SK-N-SH (cell line): Measurements from ENCODE around the gene AMY1C. TPM values are rescaled to one million over a fixed set of nuclear protein-coding genes. Genes with fewer than 3 reads are reported as not detected.
"Not testable (repeated sequence)": the region's sequence is repeated elsewhere in the genome, so short reads cannot be mapped to it uniquely, and the experiment has no call there.

Experiments
- CTCF ChIA-PET: fragments of 300-600, 350-600 bp; formaldehyde crosslinking; extraction: SDS; loops from one replicate; lab custom pipeline; 2021; lab: Yijun Ruan, JAX
- POLR2A ChIA-PET: fragments of 350-600 bp; sonication (Branson Sonifier 250); formaldehyde crosslinking; extraction: SDS; loops from one replicate; lab custom pipeline; 2020; ENCODE audit warnings: antibody characterized with exemption, inconsistent platforms; lab: Yijun Ruan, JAX
- DNase-seq: peaks from one replicate; pipeline ENCODE4 v3.0.0; 2012
- H2AFZ ChIP-seq: fragments of 200-600 bp; sonication (generic); 2 replicates; pipeline ENCODE4 v1.8.1; 2016; ENCODE audit warnings: antibody characterized with exemption, mild to moderate bottlenecking, low read depth
- H3F3A ChIP-seq: fragments of 200-600 bp; sonication (generic); replicated peaks from 2 replicates; pipeline ENCODE3; 2016; ENCODE audit warnings: antibody characterized with exemption, mild to moderate bottlenecking; ENCODE audit not compliant: insufficient read depth
- H3K27ac ChIP-seq, 2 experiments: fragments of 200-500 bp in 1 of 2; fragments of 200-600 bp in 1 of 2; sonication (Bioruptor generic) in 1 of 2; sonication (generic), shearing (Covaris generic) in 1 of 2; 2 replicates each; pipeline versions ENCODE4 v1.5.1 to v1.6.1; 2014 to 2016; ENCODE audit warnings: low read depth in 2 of 2, inconsistent platforms in 1 of 2, low read length in 1 of 2, mild to moderate bottlenecking in 1 of 2, mixed read lengths in 1 of 2
- H3K27me3 ChIP-seq: fragments of 200-600 bp; sonication (generic), shearing (Covaris generic); 2 replicates; pipeline ENCODE4 v1.6.1; 2016; ENCODE audit warnings: mixed run types; ENCODE audit not compliant: insufficient read depth
- H3K36me3 ChIP-seq, 2 experiments: fragments of 200-500 bp in 1 of 2; fragments of 200-600 bp in 1 of 2; sonication (Bioruptor generic) in 1 of 2; sonication (generic) in 1 of 2; replicated peaks in 1 of 2; 2 replicates each; pipeline versions ENCODE3 to v1.5.1; 2014 to 2016; ENCODE audit warnings: low read length in 1 of 2, mild to moderate bottlenecking in 1 of 2; ENCODE audit not compliant: insufficient read depth in 2 of 2, control insufficient read depth in 1 of 2
- H3K4me1 ChIP-seq, 2 experiments: fragments of 200-500 bp in 1 of 2; fragments of 200-600 bp in 1 of 2; sonication (Bioruptor generic) in 1 of 2; sonication (generic), shearing (Covaris generic) in 1 of 2; 2 replicates each; pipeline versions ENCODE4 v1.5.1 to v1.6.1; 2014 to 2016; ENCODE audit warnings: low read depth in 1 of 2, low read length in 1 of 2, mixed run types in 1 of 2; ENCODE audit not compliant: insufficient read depth in 2 of 2, control insufficient read depth in 1 of 2
- H3K4me2 ChIP-seq: fragments of 200-600 bp; sonication (generic), shearing (Covaris generic); 2 replicates; pipeline ENCODE4 v1.6.1; 2017; ENCODE audit warnings: mixed run types
- H3K4me3 ChIP-seq, 2 experiments: fragments of 200-500 bp in 1 of 2; fragments of 200-600 bp in 1 of 2; sonication (Bioruptor generic) in 1 of 2; sonication (generic), shearing (Covaris generic) in 1 of 2; 2 replicates each; pipeline versions ENCODE4 v1.5.1 to v1.8.1; 2014 to 2016; ENCODE audit warnings: low read depth in 2 of 2, inconsistent platforms in 1 of 2, low read length in 1 of 2, mild to moderate bottlenecking in 1 of 2, mixed read lengths in 1 of 2, moderate library complexity in 1 of 2
- H3K79me2 ChIP-seq: fragments of 200-600 bp; sonication (generic); 2 replicates; pipeline ENCODE4 v1.8.1; 2017; ENCODE audit warnings: mild to moderate bottlenecking; ENCODE audit not compliant: insufficient read depth
- H3K9ac ChIP-seq: fragments of 200-600 bp; sonication (generic); 2 replicates; pipeline ENCODE4 v1.6.1; 2017; ENCODE audit warnings: mixed run types
- H3K9me2 ChIP-seq: fragments of 200-600 bp; sonication (generic); 2 replicates; pipeline ENCODE4 v1.6.1; 2017; ENCODE audit warnings: mixed run types
- H3K9me3 ChIP-seq: fragments of 200-600 bp; sonication (generic); 2 replicates; pipeline ENCODE4 v1.6.1; 2017; ENCODE audit warnings: mixed run types, mild to moderate bottlenecking, moderate library complexity
- H4K20me1 ChIP-seq: fragments of 200-600 bp; sonication (generic); 2 replicates; pipeline ENCODE4 v1.6.1; 2017; ENCODE audit warnings: mild to moderate bottlenecking, mixed run types; ENCODE audit not compliant: insufficient read depth
- WGBS: methylation state at CpG from one replicate; pipeline ENCODE4 v1.1.6; 2017; ENCODE audit warnings: low lambda C conversion rate; 5-methylcytosine and 5-hydroxymethylcytosine counted together
- polyA plus RNA-seq, 3 experiments: library from polyadenylated mRNA; depleted of rRNA; stranded (reverse); fragments of >200 nt; gene quantifications; 2 replicates each; pipeline ENCODE4 v1.2.3, GENCODE V29; 2012

AMY1C gene
- polyA plus RNA-seq, 1 of the 3 experiments (the other 2 are of a cell fraction): not detected

DNA sequence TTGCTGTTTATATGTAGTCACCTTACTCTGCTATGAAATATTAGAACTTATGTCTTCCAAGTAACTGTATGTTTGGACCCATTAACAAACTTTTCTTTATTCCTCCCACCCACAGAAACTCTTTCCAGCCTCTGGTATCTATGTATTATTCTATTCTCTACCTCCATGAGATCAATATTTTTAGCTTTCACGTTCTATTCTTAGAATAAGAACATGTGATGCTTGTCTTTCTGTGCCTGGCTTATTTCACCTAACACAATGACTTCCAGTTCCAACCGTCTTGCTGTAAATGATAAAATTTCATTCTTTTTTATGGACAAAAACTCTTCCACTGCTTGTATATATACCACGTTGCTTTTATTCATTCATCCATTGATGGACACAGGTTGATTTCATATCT is 14.4 kb upstream of the AMY1C start:
- H3K4me3 ChIP-seq, POLR2A ChIA-PET, H3K27ac ChIP-seq, CTCF ChIA-PET, H3F3A ChIP-seq, H3K27me3 ChIP-seq, H4K20me1 ChIP-seq, H3K36me3 ChIP-seq, H3K4me2 ChIP-seq, H3K9me3 ChIP-seq, H3K79me2 ChIP-seq, H3K9me2 ChIP-seq, DNase-seq, H3K4me1 ChIP-seq, H3K9ac ChIP-seq, H2AFZ ChIP-seq: not testable (repeated sequence)
- WGBS: no CpG with 5 or more reads among the region's 3 CpGs

- H2AFZ ChIP-seq, H3F3A ChIP-seq, H3K9ac ChIP-seq, CTCF ChIA-PET, H3K79me2 ChIP-seq, H4K20me1 ChIP-seq, H3K27ac ChIP-seq, H3K36me3 ChIP-seq, H3K9me2 ChIP-seq, H3K27me3 ChIP-seq, H3K4me2 ChIP-seq, H3K4me1 ChIP-seq, POLR2A ChIA-PET, DNase-seq, H3K9me3 ChIP-seq, H3K4me3 ChIP-seq: not testable (repeated sequence)
- no CpG with 5 or more reads among the region's 3 CpGs for WGBS
These were observed 11.7 kb upstream of the AMY1C start for GRCh38 chr1:103738031-103738430.

GRCh38 chr1:103744449-103744848 is 5.2 kb upstream of the AMY1C start:
- DNase-seq, H3K36me3 ChIP-seq, H3K9ac ChIP-seq, H3K4me2 ChIP-seq, H3K4me1 ChIP-seq, H3K4me3 ChIP-seq, H2AFZ ChIP-seq, CTCF ChIA-PET, H3F3A ChIP-seq, H3K27me3 ChIP-seq, H3K27ac ChIP-seq, POLR2A ChIA-PET, H3K79me2 ChIP-seq, H4K20me1 ChIP-seq, H3K9me3 ChIP-seq, H3K9me2 ChIP-seq: not testable (repeated sequence)
- no CpG with 5 or more reads among the region's 4 CpGs for WGBS

GRCh38 chr1:103745040-103745439 is 4.7 kb upstream of the AMY1C start:
- H3K9ac ChIP-seq, DNase-seq, H3K4me1 ChIP-seq, H2AFZ ChIP-seq, CTCF ChIA-PET, POLR2A ChIA-PET, H3K36me3 ChIP-seq, H3K27ac ChIP-seq, H3K79me2 ChIP-seq, H3F3A ChIP-seq, H3K9me3 ChIP-seq, H3K4me3 ChIP-seq, H3K9me2 ChIP-seq, H3K4me2 ChIP-seq, H4K20me1 ChIP-seq, H3K27me3 ChIP-seq: not testable (repeated sequence)
- WGBS: no CpG with 5 or more reads among the region's 4 CpGs

- DNase-seq, H2AFZ ChIP-seq, POLR2A ChIA-PET, H3F3A ChIP-seq, H3K9ac ChIP-seq, H3K4me2 ChIP-seq, H3K9me2 ChIP-seq, H3K9me3 ChIP-seq, H3K36me3 ChIP-seq, H3K79me2 ChIP-seq, H3K4me3 ChIP-seq, CTCF ChIA-PET, H3K4me1 ChIP-seq, H3K27me3 ChIP-seq, H3K27ac ChIP-seq, H4K20me1 ChIP-seq: not testable (repeated sequence)
- WGBS: no CpG with 5 or more reads among the region's 6 CpGs
These were observed 1.4 kb upstream of the AMY1C start for GRCh38 chr1:103748273-103748672.
